Glomerular endothelial cell (primary cell): ENCODE measurements around the gene PXMP2. TPM values are rescaled to one million over a fixed set of nuclear protein-coding genes. Genes with fewer than 3 reads are reported as not detected.
"Not testable (repeated sequence)": the region's sequence is repeated elsewhere in the genome, so short reads cannot be mapped to it uniquely, and the experiment has no call there.

ENCODE experiments used
- DNase-seq: peaks from one replicate; pipeline ENCODE4 v3.0.0-alpha.2; 2011; ENCODE audit warnings: low read depth, low spot score; ENCODE audit errors: extremely low read depth
- total RNA-seq: library from RNA; depleted of rRNA; stranded (reverse); fragments of >200 nt; gene quantifications from 2 replicates; pipeline ENCODE4 v1.2.3, GENCODE V29; 2015

The PXMP2 gene
- total RNA-seq, 1 donor from 2014 or later: 21.6 TPM

DNA sequence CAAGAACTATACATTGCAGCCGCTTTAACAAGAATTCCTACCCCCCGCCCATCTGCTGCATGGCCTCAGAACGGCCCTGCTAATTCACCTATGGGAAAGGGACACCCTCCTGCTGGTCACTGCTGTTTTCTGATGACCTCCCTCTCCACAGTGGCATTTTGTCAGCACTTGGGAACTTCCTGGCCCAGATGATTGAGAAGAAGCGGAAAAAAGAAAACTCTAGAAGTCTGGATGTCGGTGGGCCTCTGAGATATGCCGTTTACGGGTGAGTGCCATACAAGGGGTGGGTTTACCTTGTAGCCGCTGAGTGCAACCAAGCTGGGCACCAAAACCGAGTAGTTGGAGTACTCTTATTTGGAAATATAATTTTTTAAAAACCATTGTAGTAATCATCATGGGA, 2.7 kb downstream of the PXMP2 start:
- DNase-seq: no peak

DNA sequence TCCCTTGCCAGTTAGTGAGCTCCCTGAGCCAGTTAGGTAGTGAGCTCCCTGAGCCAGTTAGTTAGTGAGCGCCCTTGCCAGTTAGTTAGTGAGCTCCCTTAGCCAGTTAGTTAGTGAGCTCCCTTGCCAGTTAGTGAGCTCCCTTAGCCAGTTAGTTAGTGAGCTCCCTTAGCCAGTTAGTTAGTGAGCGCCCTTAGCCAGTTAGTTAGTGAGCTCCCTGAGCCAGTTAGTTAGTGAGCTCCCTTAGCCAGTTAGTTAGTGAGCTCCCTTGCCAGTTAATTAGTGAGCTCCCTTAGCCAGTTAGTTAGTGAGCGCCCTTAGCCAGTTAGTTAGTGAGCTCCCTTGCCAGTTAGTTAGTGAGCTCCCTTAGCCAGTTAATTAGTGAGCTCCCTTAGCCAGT, 4.6 kb downstream of the PXMP2 start:
- not testable (repeated sequence) for DNase-seq

DNA sequence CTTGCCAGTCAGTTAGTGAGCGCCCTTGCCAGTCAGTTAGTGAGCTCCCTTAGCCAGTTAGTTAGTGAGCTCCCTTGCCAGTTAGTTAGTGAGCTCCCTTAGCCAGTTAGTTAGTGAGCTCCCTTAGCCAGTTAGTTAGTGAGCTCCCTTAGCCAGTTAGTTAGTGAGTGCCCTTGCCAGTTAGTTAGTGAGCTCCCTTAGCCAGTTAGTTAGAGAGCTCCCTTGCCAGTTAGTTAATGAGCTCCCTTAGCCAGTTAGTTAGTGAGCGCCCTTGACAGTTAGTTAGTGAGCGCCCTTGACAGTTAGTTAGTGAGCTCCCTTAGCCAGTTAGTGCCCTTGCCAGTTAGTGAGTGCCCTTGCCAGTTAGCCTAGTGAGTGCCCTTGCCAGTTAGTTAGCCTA, 7.5 kb downstream of the PXMP2 start:
- not testable (repeated sequence) for DNase-seq

DNA sequence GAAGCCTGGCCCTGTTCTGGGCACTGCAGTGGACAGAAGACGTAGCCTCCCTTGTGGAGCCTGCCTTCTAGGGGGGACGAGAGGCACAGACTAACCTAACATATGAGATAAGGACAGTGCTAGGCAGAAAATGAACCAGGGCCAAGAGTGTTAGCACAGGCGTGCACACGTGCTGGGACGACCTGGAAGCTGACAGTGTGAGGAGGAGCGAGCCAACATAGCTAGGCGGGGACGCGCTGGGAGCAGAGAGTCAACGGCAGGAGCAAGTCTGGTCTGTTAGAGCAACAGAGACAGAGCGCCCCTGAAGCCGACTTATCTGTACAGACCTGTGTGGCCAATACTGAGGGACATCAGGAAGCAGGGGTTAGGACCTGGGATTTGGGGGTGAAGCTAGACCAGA, 8.0 kb downstream of the PXMP2 start:
- no peak for DNase-seq

DNA sequence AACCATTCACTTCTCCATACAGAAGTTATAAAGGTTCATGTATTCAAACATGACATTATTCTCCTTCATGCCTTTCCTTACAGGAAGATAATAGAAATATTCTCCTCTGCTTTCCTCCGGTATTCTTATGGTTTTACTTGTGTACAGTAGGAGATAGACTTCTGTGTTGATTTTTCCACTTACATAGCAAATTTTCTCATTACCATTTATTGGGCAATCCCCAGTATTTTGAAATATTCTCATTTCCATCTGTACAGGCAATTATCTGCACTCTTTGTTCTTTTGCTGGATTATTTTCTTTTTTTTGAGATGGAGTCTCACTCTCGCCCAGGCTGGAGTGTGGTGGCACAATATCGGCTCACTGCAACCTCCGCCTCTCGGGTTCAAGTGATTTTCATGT, 11.0 kb downstream of the PXMP2 start:
- no peak for DNase-seq

DNA sequence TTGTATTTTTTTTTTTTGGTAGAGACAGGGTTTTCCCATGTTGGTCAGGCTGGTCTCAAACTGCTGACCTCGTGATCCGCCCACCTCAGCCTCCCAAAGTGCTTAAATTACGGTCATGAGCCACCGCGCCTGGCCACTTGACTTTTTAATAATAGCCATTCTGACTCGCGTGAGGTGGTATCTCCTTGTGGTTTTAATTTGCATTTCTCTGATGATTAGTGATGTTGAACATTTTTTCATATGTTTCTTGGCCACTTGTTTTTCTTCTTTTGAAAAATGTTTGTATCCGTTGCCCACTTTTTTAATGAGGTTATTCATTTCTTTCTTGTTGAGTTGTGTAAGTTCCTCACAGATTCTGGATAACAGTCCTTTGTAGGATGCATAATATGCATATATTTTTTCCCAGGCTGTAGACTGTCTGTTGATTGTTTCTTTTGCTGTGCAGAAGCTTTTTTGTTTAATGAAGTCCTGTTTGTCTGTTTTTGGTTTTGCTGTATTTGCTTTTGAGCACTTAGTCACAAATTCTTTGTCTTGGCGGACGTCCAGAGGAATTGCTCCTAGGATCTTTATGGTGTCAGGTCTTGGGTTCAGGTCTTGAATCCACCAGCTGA, 12.9 kb downstream of the PXMP2 start:
- DNase-seq: no peak

DNA sequence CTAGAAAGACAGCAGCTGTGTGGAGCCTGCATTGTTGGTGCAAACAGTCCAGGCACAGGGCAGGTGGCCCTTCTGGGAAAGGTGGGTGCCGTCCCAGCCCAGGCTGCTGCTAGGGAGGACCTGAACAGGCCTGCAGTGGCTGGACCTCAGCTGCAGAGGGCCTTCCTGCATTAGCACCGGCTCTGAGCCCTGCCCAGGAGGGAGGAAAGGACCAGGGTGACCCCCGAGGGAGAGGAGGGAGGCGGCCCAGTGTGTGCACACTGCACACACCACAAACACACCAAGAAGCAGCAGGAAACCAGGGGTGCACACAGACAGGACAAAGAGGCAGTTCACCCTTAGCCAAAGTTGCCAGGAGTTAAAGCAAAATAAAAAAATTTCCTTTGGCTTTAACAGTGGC, 15.3 kb downstream of the PXMP2 start:
- DNase-seq: no peak

DNA sequence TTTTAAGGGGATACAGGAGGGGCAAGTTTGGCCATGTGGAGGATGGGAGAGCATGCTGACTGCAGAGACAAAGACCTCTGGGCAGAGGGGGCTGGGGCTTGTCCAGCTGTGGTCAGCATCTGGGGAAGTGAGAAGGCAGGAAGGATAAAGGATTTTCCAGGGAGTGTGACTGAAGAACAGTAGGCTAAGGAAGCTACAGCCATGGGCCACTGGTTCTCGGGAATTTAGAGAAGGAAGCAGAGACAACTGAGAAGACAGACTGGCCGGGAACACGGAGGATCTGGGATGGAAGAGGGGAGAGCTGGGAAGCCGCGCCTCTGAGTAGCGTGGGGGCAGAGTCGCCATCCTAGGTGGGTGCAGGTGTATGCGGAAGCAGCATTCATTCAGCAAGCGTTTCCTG, 16.3 kb downstream of the PXMP2 start:
- no peak for DNase-seq

DNA sequence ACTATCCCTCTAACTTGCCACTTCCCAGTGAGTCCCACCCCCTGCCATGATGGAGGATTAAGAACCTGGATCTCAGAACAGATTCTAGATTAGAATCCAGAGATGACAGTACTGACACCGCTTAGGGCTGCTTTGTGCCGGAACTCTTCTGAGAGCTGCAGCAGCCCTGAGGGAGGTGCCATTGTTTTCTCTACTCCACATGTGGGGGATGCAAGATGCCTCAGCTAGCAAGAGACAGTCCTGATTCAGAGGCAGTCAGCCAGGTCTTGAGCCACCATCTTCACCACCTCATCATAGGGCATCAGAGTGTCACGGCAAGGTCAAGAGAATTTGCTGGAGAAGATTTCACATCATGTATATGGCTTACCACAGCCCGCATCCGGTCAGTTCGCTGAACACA, 19.9 kb downstream of the PXMP2 start:
- no peak for DNase-seq

DNA sequence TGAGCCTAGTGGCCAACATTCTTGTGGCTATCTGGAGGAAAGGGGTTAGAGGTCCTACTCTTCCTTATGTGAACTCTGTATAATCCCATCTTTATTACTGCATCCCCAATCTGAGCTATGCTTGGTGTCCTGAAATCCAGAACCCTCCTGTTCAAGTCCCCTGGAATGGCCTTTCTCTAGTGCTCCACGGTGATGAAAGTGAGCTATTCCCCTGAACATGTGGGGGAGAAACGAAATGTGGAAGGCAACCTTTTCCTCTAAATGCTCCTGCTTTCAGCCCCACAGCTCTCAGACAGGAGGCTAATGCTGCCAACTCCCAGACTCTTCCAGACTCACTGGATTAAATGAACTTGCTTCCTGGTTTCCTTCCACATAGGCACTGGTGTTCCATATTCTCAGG, 20.8 kb downstream of the PXMP2 start:
- DNase-seq: no peak

DNA sequence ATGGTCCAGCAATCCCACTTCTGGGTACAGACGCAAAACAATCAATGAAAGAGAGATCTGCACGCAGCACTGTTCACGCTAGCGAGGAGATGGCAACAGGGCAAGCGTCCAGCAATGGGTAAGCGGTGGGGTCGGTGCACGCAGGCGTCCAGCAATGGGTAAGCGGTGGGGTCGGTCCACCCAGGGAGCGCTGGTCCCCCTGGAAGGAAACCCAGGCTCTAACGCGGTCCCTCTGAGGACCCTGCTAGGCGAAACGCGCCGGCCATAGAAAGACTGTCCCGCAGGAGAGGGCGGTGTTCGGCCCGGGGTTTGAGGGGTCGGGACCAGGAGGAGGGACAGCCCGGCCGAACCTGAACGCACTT, 22.6 kb downstream of the PXMP2 start:
- no peak for DNase-seq

DNA sequence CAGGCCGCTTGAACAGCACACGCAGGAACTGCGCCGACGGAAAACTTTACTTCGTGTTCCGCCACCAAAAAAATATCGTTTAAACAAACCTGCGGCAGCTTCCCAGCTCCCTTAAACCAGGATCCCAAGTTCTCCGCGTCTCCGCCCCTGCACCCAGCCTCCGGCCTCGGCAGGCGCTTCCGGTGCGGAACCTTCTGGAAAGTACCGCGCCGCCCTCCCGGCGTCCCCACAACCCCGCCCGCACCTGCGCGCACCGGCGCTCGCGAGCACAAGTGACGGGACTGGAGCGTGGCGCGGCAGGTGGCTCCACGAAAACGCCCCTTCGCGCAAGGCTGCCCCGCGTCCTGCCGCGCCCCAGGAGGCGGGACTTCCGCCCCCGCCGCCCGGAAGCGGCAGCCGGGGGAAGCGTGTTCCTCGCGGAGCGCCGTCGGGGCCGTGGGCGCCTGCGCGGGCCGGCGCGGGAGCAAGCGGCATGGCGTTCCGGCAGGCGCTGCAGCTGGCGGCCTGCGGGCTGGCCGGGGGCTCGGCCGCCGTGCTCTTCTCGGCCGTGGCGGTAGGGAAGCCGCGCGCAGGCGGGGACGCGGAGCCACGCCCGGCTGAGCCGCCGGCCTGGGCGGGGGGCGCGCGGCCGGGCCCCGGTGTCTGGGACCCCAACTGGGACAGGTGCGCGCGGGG, 23.2 kb downstream of the PXMP2 start, which contains the start of gene PGAM5:
PGAM5 (plus strand) TSS at position 438 of the 675 bp plus-strand sequence; CDS start at position 473, 35 bp downstream.
- DNase-seq: no peak

DNA sequence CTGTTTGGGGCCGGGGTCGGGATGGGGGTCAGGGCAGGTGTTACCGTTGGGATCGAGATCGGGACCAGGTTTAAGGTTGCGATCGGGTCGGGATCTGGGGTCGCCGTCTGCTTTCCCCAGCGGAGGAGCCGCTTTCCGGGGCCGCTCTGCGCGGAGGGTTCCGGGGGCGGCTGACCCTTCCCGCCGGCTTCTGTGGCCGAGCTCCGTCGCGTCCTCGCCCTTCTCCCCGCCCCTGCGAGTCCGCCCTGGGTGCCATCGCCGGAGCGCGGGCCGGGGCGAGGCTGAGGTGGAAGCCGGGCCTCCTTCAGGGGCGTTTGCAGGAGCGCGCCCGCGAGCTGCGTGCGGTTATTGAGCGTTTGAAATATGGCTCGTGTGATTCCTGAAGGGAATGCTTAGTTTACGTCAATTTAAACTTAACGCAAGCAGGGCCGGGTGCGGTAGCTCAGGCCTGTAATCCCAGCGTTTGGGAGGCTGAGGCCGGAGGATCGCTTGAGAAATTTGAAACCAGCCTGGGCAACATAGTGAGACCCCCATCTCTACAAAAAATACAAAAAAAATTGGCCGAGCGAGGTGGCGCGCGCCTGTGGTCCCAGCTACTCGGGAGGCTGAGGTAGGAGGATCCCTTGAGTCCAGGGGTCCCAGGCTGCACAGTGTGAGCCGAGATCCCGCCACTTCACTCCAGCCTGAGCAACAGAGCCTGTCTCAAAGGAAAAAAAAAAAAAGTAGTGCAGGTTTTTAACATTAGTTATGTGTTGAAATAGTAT, 23.9 kb downstream of the PXMP2 start:
- no peak for DNase-seq

DNA sequence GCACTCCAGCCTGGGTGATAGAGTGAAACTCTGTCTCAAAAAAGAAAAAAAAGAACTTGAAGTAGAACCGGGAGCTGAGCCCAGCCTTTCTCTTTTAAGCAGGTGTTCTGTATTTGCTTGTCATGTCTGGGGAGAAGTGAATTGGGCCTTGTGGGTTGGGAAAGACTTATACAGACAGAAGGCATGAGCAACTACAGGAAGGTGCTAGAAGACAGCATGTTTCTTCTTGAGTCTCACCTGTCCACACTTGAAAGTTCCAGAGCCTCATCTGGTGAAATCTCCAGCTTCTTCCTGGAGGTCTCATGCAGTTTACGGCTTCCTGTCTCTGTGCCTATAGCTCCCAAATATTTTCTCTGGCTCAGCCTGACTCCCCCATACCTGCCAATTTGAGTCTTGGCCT, 25.7 kb downstream of the PXMP2 start:
- no peak for DNase-seq

DNA sequence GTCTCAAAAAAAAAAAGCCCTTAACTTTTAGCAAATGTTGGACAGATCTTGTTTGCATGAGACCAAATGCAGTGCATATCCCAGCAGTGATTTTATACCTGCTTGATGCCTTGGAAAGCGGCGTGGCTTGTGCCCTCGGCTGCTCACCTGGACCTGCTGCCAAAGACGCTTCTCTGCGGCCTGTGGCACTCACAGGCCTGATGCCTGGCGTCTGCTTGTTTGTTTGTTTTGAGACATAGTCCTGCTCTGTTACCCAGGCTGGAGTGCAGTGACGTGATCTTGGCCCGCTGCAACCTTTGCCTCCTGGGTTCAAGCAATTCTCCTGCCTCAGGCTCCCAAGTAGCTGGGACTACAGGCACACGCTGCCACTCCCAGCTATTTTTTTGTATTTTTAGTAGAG, 28.5 kb downstream of the PXMP2 start:
- DNase-seq: no peak

DNA sequence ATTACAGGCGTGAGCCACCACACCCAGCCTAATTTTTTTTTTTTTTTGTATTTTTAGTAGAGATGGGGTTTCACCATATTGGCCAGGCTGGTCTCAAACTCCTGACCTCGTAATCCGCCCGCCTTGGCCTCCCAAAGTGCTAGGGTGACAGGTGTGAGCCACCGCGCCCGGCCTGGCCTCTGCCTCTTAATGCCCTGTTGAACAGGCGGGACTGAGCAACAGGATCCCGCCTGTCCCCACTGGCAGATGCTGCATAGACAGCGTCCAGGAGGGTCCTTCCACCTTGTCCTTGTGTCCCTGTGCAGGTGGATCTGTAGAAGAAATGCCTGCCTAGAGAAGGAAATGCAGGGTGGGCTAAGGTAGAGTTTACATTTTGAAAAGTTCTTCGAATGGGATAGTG, 29.0 kb downstream of the PXMP2 start:
- DNase-seq: no peak

DNA sequence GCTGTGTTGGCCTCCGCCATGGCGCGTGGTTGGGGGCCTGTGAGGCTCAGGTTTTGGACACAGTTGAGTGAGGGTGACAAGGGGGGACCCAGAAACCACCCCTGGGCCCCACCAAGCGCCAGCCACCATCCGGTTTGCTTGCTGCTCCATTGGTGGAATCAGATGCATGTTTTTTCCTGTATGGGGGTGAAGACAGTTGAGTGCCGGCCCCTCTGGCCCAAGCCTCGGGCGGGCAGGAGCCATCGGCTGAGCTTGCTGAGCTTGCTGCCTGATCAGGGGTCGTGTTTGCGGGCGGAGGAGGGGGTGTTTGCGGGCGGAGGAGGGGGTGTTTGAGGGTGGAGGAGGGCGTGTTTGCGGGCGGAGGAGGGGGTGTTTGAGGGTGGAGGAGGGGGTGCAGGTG, 29.6 kb downstream of the PXMP2 start:
- no peak for DNase-seq

DNA sequence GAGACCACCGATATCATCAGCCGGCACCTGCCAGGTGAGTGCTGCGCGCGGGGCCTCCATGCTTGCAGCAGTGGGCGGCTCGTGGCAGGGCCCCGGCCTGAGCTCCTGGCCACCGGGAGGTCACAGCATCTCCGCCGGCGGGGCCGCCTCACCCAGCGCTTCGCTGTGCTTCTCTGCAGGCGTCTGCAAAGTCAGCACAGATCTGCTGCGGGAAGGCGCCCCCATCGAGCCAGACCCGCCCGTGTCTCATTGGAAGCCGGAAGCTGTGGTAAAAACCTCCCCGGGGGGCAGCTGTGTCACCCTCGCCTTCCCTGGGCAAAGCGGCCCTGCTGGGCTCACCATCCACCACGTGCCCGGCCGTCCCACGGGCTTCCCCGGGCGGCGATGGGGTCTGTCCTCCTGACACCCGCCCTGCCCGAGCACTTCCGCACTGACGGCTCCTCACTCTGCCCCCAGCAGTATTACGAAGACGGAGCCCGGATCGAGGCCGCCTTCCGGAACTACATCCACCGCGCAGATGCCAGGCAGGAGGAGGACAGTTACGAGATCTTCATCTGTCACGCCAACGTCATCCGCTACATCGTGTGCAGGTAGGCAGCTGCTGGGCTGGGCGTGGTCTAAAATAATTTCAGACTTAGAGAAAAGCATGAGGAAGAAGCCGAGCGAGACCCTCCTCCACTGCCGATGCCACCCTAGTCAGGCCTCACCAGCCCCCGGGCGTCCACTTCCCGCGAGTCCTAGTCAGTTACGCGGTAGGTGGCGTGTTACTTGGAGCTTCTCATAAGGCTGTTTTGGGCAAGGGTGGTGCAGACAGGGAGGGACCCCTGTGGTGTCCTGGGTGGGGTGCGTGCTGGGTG, 30.4 kb downstream of the PXMP2 start:
- no peak for DNase-seq

DNA sequence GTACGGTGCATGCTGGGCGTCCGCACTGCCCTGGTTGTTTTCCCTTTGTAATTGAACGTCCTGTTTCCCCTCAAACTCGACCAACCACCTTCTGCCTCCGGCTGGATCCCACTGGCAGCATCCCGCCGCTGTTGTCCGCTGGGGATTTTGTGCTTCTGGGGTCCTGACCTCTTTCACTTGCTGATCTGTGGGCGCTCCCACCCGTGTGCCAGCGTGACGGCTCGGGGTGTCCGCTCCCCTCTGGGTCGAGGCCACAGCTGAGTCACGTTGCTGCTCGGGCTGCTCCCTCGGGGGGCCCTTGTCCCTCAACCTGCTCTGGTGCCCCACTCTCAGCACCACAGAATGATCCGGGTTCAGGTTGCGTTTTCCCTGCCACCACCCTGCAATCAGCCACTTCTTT, 31.3 kb downstream of the PXMP2 start:
- DNase-seq: no peak

DNA sequence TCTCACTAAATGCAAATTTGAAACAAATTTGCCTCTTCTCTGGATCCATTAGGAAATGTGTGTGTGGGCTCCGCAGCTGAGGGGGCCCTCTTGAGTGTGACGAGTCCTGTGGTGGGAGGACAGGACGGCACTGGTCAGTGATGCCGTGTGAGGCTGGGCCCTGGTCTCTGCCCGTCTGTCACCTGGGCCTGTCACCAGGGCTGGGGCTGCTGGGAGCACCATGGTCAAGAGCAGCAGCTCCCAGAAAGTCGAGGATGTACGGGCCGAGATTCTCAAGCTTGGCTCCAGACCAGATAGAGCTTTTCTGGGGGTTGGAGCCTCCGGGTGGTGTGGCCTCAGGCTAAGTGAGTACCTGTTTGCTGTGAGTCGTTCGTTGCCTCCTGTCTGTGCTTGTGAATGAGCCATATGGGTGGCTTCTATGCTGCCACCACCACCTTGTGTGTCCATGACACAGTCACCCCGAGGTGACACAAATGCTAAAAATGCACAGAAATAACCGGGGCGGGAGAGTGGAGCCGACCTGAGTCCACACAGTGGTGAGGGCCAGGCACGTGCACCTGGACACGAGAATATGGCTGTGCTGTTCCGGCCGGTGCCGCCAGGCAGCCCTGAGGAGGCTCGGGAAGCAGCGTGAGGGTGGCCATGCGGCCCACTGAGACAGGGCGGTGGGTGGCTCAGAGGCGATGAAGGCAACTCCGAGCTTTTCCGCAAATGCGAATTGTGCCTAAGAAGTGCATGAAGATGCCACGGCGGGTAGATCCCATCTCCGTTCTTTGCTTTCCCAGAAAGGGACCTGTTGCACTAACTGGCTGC, 32.0 kb downstream of the PXMP2 start:
- DNase-seq: no peak
